WI38 (cell line): ENCODE data around the gene ZNF423.

Source experiments
- H3K4me3 ChIP-seq: 2 replicates; pipeline ENCODE4 v1.5.1; 2011; ENCODE audit warnings: low read depth, mild to moderate bottlenecking, control low read depth, low read length
- CTCF ChIP-seq: IDR thresholded peaks from 2 replicates; pipeline ENCODE4 v1.5.1; 2012; ENCODE audit warnings: low read depth, mild to moderate bottlenecking, control low read depth, low read length

ZNF423 gene

GRCh38 chr16:49533422-49533821 is 322.5 kb downstream of the ZNF423 start:
- no peak for TF ChIP-seq CTCF
- H3K4me3 ChIP-seq, result no peak overlapping the region

- no peak for TF ChIP-seq CTCF
- no peak overlapping the region for H3K4me3 ChIP-seq
Measured at GRCh38 chr16:49532873-49533272, 323.0 kb downstream of the ZNF423 start.

DNA sequence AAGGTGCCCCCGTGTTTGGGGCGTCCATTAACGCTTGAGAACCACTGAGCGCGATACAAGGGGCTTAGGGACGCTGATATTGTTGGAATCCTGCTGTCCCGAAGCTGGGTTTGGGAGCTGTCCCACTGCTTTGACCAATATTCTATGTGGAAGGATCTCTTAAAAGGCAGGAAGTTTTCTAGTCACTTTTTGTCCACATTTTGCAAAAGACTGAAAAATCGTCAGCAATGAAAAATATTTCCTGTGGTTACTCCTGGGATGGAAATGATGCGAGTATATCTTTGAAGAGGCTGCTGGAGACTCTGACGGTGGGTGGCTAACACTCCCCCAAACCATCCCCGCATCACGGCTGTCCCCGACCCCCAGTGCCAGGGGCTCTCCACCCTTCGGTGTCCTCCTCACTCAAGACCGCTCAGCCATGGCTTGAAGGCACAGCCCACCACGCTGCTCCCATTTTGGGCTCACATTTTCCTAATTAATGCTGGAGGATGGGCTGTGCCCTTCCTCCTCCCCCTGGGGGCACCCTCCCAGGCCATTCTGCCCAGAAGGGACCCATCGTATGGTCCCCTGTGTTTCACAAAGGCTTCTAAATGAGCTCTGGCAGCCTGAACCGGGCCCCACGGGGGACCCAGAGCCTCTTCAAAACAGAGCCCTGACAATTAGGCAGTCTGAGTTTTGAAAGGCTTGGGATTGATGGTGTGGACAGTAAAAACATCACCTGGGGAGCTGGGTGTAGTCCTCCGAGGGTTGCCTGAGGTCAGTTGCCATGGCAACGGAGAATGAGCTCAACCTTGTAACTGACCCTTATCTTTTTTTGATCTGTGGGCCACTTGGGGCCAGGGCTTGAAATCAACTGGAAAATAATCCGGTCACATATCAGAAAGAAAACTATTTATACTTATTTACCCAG is 323.7 kb downstream of the ZNF423 start:
- no peak overlapping the region for H3K4me3 ChIP-seq
- no peak for TF ChIP-seq CTCF

- no peak overlapping the region for H3K4me3 ChIP-seq
- TF ChIP-seq CTCF, result no peak
Measured at GRCh38 chr16:49531425-49531824, 324.5 kb downstream of the ZNF423 start.

GRCh38 chr16:49530427-49530970 is 325.4 kb downstream of the ZNF423 start:
- no peak overlapping the region for H3K4me3 ChIP-seq
- TF ChIP-seq CTCF, result no peak

DNA sequence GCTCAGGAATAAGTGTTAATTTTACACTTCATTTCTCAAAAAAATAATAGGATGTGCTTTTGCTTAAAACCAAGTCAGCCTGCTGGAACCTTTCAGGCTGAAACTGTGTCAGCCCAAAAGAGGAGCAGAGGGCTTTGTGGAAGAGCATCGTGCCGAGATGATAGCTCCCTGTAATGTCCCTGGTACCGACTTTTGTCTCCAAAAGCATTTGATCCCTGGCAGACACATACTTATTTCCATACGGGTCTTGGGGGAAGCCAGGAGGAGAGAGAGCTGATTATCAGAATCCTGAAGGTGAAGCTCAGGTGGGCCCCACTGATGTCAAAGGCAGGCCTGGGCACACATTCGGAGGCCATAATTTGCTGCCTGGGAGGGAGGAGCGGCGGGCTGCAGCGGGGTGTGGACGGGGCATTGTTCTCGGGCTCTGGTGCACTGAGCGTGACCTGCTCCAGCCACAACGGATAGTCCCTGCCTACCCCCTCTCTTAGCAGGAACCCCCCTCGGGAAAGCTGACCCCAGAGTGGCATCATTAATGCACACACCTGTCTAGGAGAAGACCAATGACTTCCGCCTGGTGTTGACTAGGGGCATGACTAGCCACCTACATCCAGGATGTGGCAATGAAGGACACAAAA is 326.4 kb downstream of the ZNF423 start:
- H3K4me3 ChIP-seq, result no peak overlapping the region
- TF ChIP-seq CTCF, result no peak

- H3K4me3 ChIP-seq, result no peak overlapping the region
- TF ChIP-seq CTCF, result no peak
Measured at GRCh38 chr16:49528866-49529288, 327.0 kb downstream of the ZNF423 start.
